Activated gamma-delta T cell (primary cell): ENCODE results near the gene COL25A1.
A peak's percentile ranks its signal among the peaks of the same experiment; 100 is the strongest.

Experiments
- DNase-seq: peaks from one replicate; lab custom pipeline; 2025; lab: John Stamatoyannopoulos, UW

Gene COL25A1

GRCh38 chr4:108762559-108763225 is 539.8 kb downstream of the COL25A1 start, which contains the start of gene ETNPPL:
Gene ETNPPL (minus strand): TSS chr4:108763053. CDS start chr4:108762898, 155 bp downstream.
- peak; percentile 6 for DNase-seq
